ENCODE data around the gene THOC7. TPM values are rescaled to one million over a fixed set of nuclear protein-coding genes. Genes with fewer than 3 reads are reported as not detected.
A peak's percentile ranks its signal among the peaks of the same experiment; 100 is the strongest.

The THOC7 gene
- 44.9 and 68.0 TPM in 2 replicates for total RNA-seq (ENCODE audit: low replicate concordance)

- TF ChIP-seq CTCF (IDR thresholded peaks at IDR 0.05; ENCODE audit: insufficient read depth, low read length), result no peak
- peak; percentile 39 for DNase-seq (ENCODE audit: low read depth)
- H3K4me3 ChIP-seq (ENCODE audit: low read depth, low read length), result peak within 1 kb of the TSS; percentile 83
Measured at GRCh38 chr3:63863150-63864007, at the start of gene THOC7, which contains the start of gene ATXN7. Gene THOC7, minus strand, starts transcription at chr3:63863805. Its CDS starts 15 bp downstream, at chr3:63863790. Gene ATXN7, plus strand, starts transcription at chr3:63863867. Its CDS starts 48,732 bp downstream, at chr3:63912599.

GRCh38 chr3:63912768-63913588 is 49.4 kb upstream of the THOC7 start:
- TF ChIP-seq CTCF (IDR thresholded peaks at IDR 0.05; ENCODE audit: insufficient read depth, low read length), result no peak
- peak; percentile 76 for DNase-seq (ENCODE audit: low read depth)
- H3K4me3 ChIP-seq (ENCODE audit: low read depth, low read length), result peak overlapping the region; percentile 71

- DNase-seq (ENCODE audit: low read depth), result peak; percentile 89
- peak within 1 kb of the TSS; percentile 71 for H3K4me3 ChIP-seq (ENCODE audit: low read depth, low read length)
- no peak for TF ChIP-seq CTCF (IDR thresholded peaks at IDR 0.05; ENCODE audit: insufficient read depth, low read length)
Measured at GRCh38 chr3:63911873-63912767, 48.5 kb upstream of the THOC7 start, which contains the start of gene SCAANT1. Gene SCAANT1, minus strand, starts transcription at chr3:63912383.

- H3K4me3 ChIP-seq (ENCODE audit: low read depth, low read length), result peak overlapping the region; percentile 71
- no peak for TF ChIP-seq CTCF (IDR thresholded peaks at IDR 0.05; ENCODE audit: insufficient read depth, low read length)
- DNase-seq (ENCODE audit: low read depth), result no peak
Measured at GRCh38 chr3:63911509-63911872, 47.9 kb upstream of the THOC7 start.

- TF ChIP-seq CTCF (IDR thresholded peaks at IDR 0.05; ENCODE audit: insufficient read depth, low read length), result no peak
- peak; percentile 32 for DNase-seq (ENCODE audit: low read depth)
- H3K4me3 ChIP-seq (ENCODE audit: low read depth, low read length), result peak overlapping the region; percentile 71
Measured at GRCh38 chr3:63910891-63911290, 47.3 kb upstream of the THOC7 start.

- H3K4me3 ChIP-seq (ENCODE audit: low read depth, low read length), result no peak overlapping the region
- DNase-seq (ENCODE audit: low read depth), result no peak
- no peak for TF ChIP-seq CTCF (IDR thresholded peaks at IDR 0.05; ENCODE audit: insufficient read depth, low read length)
Measured at GRCh38 chr3:63910001-63910400, 46.4 kb upstream of the THOC7 start.
